ENCODE measurements around the gene CMTM5.
A peak's percentile ranks its signal among the peaks of the same experiment; 100 is the strongest.

Gene CMTM5

DNA sequence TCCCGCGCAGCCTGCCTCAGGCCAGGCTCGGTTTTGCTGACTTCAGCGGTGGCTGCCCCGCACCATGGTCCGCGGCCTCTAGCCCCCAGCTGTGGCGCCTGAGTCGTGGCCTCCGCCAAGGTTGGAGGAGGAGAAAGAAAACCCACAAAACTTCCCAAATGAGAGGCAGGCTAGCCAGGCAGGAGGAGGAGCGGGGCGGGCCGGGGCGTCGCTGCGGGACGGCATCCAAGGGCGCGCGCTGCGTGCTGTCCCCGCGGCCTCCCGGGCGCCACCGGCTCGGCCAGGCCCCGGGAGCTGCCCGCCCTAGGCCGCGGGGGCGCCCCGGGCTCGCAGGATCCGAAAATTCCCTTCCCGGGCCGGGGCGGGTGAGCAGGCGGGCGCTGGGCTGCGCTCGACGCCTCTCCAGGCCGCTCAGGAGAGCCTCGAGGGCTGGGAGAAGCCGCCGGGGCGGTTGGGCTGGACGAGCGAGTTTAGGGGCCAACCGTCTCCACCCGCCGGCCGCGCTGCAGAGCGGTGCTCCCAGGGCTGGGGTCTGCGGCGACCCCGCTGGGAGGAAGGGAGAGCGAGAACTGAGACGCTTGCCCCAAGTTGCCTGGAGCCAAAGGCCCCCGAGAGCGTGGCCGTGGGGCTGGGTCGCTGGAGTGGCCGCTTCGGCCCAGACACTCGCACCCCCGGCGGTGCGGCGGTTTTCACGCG, 11.7 kb upstream of the CMTM5 start, which contains the start of gene EFS:
Gene EFS (minus strand): TSS at position 137 of the 696 bp plus-strand sequence. CDS start 147 bp downstream, outside the sequence.
- Histone ChIP-seq H3K4me3 (ENCODE audit: severe bottlenecking) (peak within 1 kb of the TSS; percentile 45), H3K27me3 (ENCODE audit: insufficient read depth, poor library complexity, severe bottlenecking) (no peaks in the 10 kb centered on the region), H3K36me3 (ENCODE audit: low read depth) (no peaks in the 10 kb centered on the region; the same call in 1 of the 2 replicates), H3K4me1 (ENCODE audit: insufficient read depth, poor library complexity, severe bottlenecking) (peaks cover 6% of the 10 kb centered on the region), H3K9me3 (ENCODE audit: severe bottlenecking) (no peaks in the 10 kb centered on the region), H3K27ac (ENCODE audit: poor library complexity, severe bottlenecking) (peak within 1 kb of the TSS; percentile 54)
- ATAC-seq (ENCODE audit: low read depth) (peak; percentile 7), DNase-seq (ENCODE audit: low spot score) (no peak)
- no peak for TF ChIP-seq CTCF (IDR thresholded peaks at IDR 0.05; ENCODE audit: poor library complexity, severe bottlenecking)

- no peak for DNase-seq (ENCODE audit: low spot score)
Observed at GRCh38 chr14:23365732-23366425, 11.0 kb upstream of the CMTM5 start.

DNA sequence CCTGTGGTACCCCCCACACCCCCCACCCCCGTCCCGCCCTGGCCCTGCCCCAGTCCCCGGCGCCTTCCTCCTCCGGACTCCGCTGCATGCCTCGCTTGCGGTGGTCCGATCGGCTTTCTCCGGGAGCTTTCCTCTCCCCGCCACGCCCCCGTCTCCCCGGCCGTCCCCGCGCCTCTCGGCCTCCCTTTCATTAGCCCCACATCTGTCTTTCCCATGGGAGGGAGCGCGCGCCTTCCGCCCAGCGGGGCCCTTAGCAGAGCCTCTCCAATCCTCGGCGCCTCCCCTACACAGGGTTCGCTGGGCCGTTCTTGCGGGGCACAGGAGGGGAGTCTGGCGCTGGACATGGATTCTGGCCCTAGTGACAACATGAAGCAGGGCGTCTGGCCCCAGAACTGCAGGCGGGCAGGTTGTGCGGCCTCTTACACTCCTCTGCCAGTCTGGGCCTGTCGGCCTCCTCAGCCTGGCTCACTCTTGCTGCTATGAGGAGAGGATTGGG, 10.4 kb upstream of the CMTM5 start:
- DNase-seq (ENCODE audit: low spot score) (peak; percentile 83), ATAC-seq (ENCODE audit: low read depth) (peak; percentile 70)
- Histone ChIP-seq H3K4me1 (ENCODE audit: insufficient read depth, poor library complexity, severe bottlenecking) (peaks cover 6% of the 10 kb centered on the region), H3K9me3 (ENCODE audit: severe bottlenecking) (no peaks in the 10 kb centered on the region), H3K4me3 (ENCODE audit: severe bottlenecking) (peak overlapping the region; percentile 45), H3K27ac (ENCODE audit: poor library complexity, severe bottlenecking) (peak overlapping the region; percentile 54), H3K27me3 (ENCODE audit: insufficient read depth, poor library complexity, severe bottlenecking) (no peaks in the 10 kb centered on the region), H3K36me3 (ENCODE audit: low read depth) (no peaks in the 10 kb centered on the region; the same call in 1 of the 2 replicates)
- TF ChIP-seq CTCF (IDR thresholded peaks at IDR 0.05; ENCODE audit: poor library complexity, severe bottlenecking): no peak

More at GRCh38 chr14:23365732-23366425, 11.0 kb upstream of the CMTM5 start:
- Histone ChIP-seq H3K9me3 (ENCODE audit: severe bottlenecking) (no peaks in the 10 kb centered on the region), H3K36me3 (ENCODE audit: low read depth) (no peaks in the 10 kb centered on the region; the same call in 1 of the 2 replicates), H3K4me3 (ENCODE audit: severe bottlenecking) (peak overlapping the region; percentile 45), H3K27me3 (ENCODE audit: insufficient read depth, poor library complexity, severe bottlenecking) (no peaks in the 10 kb centered on the region), H3K27ac (ENCODE audit: poor library complexity, severe bottlenecking) (peak overlapping the region; percentile 54), H3K4me1 (ENCODE audit: insufficient read depth, poor library complexity, severe bottlenecking) (peaks cover 6% of the 10 kb centered on the region)
- TF ChIP-seq CTCF (IDR thresholded peaks at IDR 0.05; ENCODE audit: poor library complexity, severe bottlenecking): no peak
- peak; percentile 74 for ATAC-seq (ENCODE audit: low read depth)

- H3K9me3 ChIP-seq (ENCODE audit: severe bottlenecking): no peaks in the 10 kb centered on the region
- no peak for DNase-seq (ENCODE audit: low spot score)
- H3K4me1 ChIP-seq (ENCODE audit: insufficient read depth, poor library complexity, severe bottlenecking): peaks cover 6% of the 10 kb centered on the region
- no peak overlapping the region for H3K27ac ChIP-seq (ENCODE audit: poor library complexity, severe bottlenecking)
- H3K36me3 ChIP-seq (ENCODE audit: low read depth): no peaks in the 10 kb centered on the region
- H3K4me3 ChIP-seq (ENCODE audit: severe bottlenecking): no peak overlapping the region
- ATAC-seq (ENCODE audit: low read depth): no peak
- TF ChIP-seq CTCF (IDR thresholded peaks at IDR 0.05; ENCODE audit: poor library complexity, severe bottlenecking): no peak
- H3K27me3 ChIP-seq (ENCODE audit: insufficient read depth, poor library complexity, severe bottlenecking): no peaks in the 10 kb centered on the region
Observed at GRCh38 chr14:23370221-23370620, 6.6 kb upstream of the CMTM5 start.
